Transverse colon (tissue), 4 donors: ENCODE measurements around the gene MBD2. TPM values are rescaled to one million over a fixed set of nuclear protein-coding genes. Genes with fewer than 3 reads are reported as not detected.

Experiments
- DNase-seq: peaks from one replicate; pipeline ENCODE4 v3.0.0-alpha.2; 2019
- H3K27ac ChIP-seq, 4 donors: fragments of 200-600 bp; sonication (generic); 2 replicates each; pipeline ENCODE4 v1.5.1; 2016 to 2018; ENCODE audit warnings: inconsistent platforms in 4 of 4
- H3K27me3 ChIP-seq: fragments of 200-600 bp; sonication (generic); 2 replicates; pipeline ENCODE4 v1.5.1; 2017; ENCODE audit warnings: inconsistent platforms
- H3K36me3 ChIP-seq, 4 donors: fragments of 200-600 bp; sonication (generic); 2 replicates each; pipeline ENCODE4 v1.5.1; 2017 to 2019; ENCODE audit warnings: inconsistent platforms in 4 of 4
- H3K4me1 ChIP-seq, 4 donors: fragments of 200-600 bp; sonication (generic); 2 replicates each; pipeline ENCODE4 v1.5.1; 2017 to 2020; ENCODE audit warnings: inconsistent platforms in 4 of 4
- H3K4me3 ChIP-seq, 4 donors: fragments of 200-600 bp; sonication (generic); 1 replicate in 1 of 4; 2 replicates in 3 of 4; pipeline versions ENCODE4 v1.5.1 to v1.6.1; 2017 to 2019; ENCODE audit warnings: inconsistent platforms in 4 of 4
- H3K9me3 ChIP-seq, 2 donors: fragments of 200-600 bp; sonication (generic); 2 replicates each; pipeline ENCODE4 v1.5.1; 2017 to 2019; ENCODE audit warnings: inconsistent platforms in 2 of 2
- EP300 ChIP-seq: sonication (generic); formaldehyde crosslinking; IDR thresholded peaks from one replicate; pipeline ENCODE4 v1.6.1; 2017; ENCODE audit warnings: antibody characterized with exemption, low read depth
- POLR2A ChIP-seq: fragments of 450-650 bp; IDR thresholded peaks from one replicate; pipeline ENCODE4 v1.6.1; 2016; ENCODE audit warnings: antibody characterized with exemption, mild to moderate bottlenecking, moderate library complexity
- POLR2AphosphoS5 ChIP-seq, 3 donors: sonication (generic); formaldehyde crosslinking; IDR thresholded peaks; one replicate each; pipeline ENCODE4 v1.6.1; 2016; ENCODE audit warnings: antibody characterized with exemption in 3 of 3
- WGBS, 2 donors: methylation state at CpG; one replicate each; pipeline ENCODE4 v1.1.5; 2018; ENCODE audit warnings: low coverage in 1 of 2; 5-methylcytosine and 5-hydroxymethylcytosine counted together
- in situ Hi-C, 4 donors: fragments of 200-750 bp; cut with MboI; loops; one replicate each; pipeline versions ENCODE4 v1.15.0 to v1.15.1; 2017; ENCODE audit warnings: low sequenced_read_pairs in 3 of 4, low pct_ligation_motif_present in 1 of 4, low pct_unique_long_range_greater_than_20kb in 1 of 4
- intact Hi-C: fragments of 100-400 bp; cut with DNase I; formaldehyde crosslinking; loops from one replicate; pipeline ENCODE4 v1.15.1; 2023; ENCODE audit warnings: low total_unique reads
- total RNA-seq, 4 donors: library from RNA; depleted of rRNA; stranded (reverse); fragments of >200 nt; gene quantifications; one replicate each; pipeline ENCODE4 v1.1.0, GENCODE V29; 2016
- TF ChIP-seq, protein P1 (sequence below), 5 experiments: fragments of 200-600 bp in 3 of 5; fragments of 450-650 bp in 2 of 5; sonication (generic) in 3 of 5; IDR thresholded peaks; 1 replicate in 2 of 5; 2 replicates in 3 of 5; pipeline ENCODE4 v1.5.1; 2016 to 2017; ENCODE audit warnings: antibody characterized with exemption in 5 of 5, inconsistent platforms in 3 of 5, mild to moderate bottlenecking in 2 of 5, moderate library complexity in 1 of 5

The MBD2 gene
- total RNA-seq, 4 donors from 2014 or later = 26.9 to 62.1 (median 35.9) TPM

DNA sequence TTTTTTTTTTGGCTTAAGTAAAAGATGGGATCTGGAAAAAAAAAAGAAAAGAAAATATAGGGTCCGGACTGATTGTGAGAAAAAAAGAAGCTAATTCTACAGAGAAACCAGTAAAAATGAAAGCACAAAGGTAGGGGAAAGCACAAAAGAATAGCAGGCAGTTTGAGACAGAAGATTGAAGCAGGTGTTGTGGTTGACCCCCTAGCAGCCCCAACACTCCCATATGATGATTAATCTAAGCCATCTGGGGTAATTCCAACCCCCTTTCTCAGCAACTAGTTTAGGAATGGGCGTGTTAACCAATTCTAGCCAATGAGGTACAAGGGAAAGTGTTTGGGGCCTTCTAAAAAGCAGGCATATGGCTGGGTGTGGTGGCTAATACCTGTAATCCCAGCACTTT, 77.0 kb downstream of the MBD2 start:
- H3K27me3 ChIP-seq = no peaks in the 10 kb centered on the region
- no peak overlapping the region for H3K27ac ChIP-seq
- H3K4me3 ChIP-seq = no peak overlapping the region
- H3K9me3 ChIP-seq = peaks cover 0 to 5% of the 10 kb centered on the region in 2 donors
- TF ChIP-seq POLR2AphosphoS5 (IDR thresholded peaks at IDR 0.05) (no peak), POLR2A (no peak)
- in situ Hi-C loops = no loop called here
- H3K36me3 ChIP-seq = peaks cover 0 to 12% (median 0%) of the 10 kb centered on the region in 4 donors
- intact Hi-C loops = no loop called here
- no peaks in the 10 kb centered on the region for H3K4me1 ChIP-seq
- 72 to 77% methylated on average over 2 of the region's 2 CpGs for WGBS, 2 donors
- no peak for DNase-seq

DNA sequence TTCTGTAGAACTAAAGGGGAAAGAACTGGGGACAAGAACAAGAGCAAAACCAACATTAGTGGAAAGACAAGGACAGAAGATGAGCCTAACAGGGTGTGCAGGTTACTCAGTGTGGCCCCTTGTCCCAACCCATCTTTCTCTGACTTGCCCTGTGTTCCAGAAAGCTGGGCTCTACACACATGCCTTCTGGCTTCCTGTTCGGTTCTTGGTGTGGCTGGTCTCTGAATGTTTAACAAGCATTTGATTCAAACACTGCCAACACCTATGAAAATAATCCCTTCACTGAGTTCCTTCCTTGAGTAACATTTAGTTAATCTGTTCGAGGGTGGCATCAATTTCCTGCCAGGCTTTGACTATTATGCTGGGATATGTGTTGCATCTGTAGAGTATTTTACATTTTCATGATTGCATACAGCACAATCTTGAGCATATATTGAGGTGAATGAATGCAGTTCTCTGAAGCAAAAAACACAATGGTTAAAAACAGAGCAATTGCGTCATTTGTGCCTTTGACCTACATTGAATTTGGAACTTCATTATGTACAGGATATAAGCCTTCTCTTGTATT, 83.3 kb downstream of the MBD2 start:
- intact Hi-C loops (no loop called here), in situ Hi-C loops (no loop called here)
- DNase-seq = no peak
- no peak overlapping the region for H3K27ac ChIP-seq
- H3K9me3 ChIP-seq = peaks cover 0 to 5% of the 10 kb centered on the region in 2 donors
- no peak overlapping the region for H3K4me3 ChIP-seq
- peaks cover 0 to 7% (median 0%) of the 10 kb centered on the region in 4 donors for H3K36me3 ChIP-seq
- TF ChIP-seq EP300 (no peak), POLR2A (no peak), POLR2AphosphoS5 (IDR thresholded peaks at IDR 0.05) (no peak)
- TF ChIP-seq, protein P1, sequence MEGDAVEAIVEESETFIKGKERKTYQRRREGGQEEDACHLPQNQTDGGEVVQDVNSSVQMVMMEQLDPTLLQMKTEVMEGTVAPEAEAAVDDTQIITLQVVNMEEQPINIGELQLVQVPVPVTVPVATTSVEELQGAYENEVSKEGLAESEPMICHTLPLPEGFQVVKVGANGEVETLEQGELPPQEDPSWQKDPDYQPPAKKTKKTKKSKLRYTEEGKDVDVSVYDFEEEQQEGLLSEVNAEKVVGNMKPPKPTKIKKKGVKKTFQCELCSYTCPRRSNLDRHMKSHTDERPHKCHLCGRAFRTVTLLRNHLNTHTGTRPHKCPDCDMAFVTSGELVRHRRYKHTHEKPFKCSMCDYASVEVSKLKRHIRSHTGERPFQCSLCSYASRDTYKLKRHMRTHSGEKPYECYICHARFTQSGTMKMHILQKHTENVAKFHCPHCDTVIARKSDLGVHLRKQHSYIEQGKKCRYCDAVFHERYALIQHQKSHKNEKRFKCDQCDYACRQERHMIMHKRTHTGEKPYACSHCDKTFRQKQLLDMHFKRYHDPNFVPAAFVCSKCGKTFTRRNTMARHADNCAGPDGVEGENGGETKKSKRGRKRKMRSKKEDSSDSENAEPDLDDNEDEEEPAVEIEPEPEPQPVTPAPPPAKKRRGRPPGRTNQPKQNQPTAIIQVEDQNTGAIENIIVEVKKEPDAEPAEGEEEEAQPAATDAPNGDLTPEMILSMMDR (IDR thresholded peaks at IDR 0.05) = no peak
- WGBS, 2 donors = 86 to 91% methylated on average over 2 to 3 of the region's 3 CpGs
- H3K27me3 ChIP-seq = no peaks in the 10 kb centered on the region
- no peaks in the 10 kb centered on the region for H3K4me1 ChIP-seq

DNA sequence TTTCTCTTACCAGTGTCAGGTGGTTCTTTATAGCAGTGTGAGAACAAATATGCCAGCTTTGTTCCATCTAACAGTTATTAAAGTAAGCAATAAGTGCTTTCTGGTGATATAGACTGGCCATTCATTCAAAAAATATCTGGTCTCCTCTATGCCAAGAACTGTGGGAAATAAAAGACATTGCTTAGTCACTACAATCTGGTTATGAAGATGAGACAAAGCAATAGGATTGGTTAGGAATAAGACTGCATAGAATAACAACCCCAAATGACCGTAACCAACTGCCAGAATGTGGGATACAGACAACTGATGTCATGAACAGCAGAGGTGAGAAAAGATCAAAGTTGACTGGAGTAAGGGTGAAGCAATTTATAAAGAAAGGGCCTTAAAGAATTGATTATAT, 83.8 kb downstream of the MBD2 start:
- WGBS, 2 donors = 80 to 97% methylated on average over 1 of the region's 1 CpG
- H3K9me3 ChIP-seq = peaks cover 0 to 5% of the 10 kb centered on the region in 2 donors

DNA sequence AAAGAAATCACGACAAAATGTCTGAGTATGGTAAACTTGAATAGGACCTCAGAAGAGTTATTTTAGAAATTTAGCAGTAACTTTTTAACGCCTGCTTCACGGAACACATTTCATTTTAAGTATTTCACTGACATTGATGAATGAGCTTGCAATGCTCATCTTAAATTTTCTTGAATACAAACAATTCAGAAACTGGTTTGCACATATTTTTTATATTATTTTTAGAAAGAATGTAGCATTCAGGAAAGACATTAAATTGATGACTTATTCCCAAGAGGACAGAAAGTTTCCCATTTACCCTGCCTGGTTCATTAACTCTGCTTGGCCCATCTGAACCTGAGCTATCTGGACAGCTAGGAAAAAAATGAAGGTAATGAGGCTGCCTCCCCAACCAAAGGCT, 89.3 kb downstream of the MBD2 start:
- in situ Hi-C loops = no loop called here
- WGBS, 2 donors = 86 to 89% methylated on average over 3 of the region's 3 CpGs

More for the DNA sequence above, 83.8 kb downstream of the MBD2 start:
- peaks cover 0 to 7% (median 0%) of the 10 kb centered on the region in 4 donors for H3K36me3 ChIP-seq
- no peak for TF ChIP-seq EP300
- no peak for TF ChIP-seq POLR2AphosphoS5 (IDR thresholded peaks at IDR 0.05)
- TF ChIP-seq POLR2A = no peak
- TF ChIP-seq, protein P1 (IDR thresholded peaks at IDR 0.05) = no peak
- intact Hi-C loops (no loop called here), in situ Hi-C loops (no loop called here)
- H3K27ac ChIP-seq = no peak overlapping the region
- H3K4me3 ChIP-seq = no peak overlapping the region
- H3K4me1 ChIP-seq = no peaks in the 10 kb centered on the region
- DNase-seq = no peak
- no peaks in the 10 kb centered on the region for H3K27me3 ChIP-seq

More for the DNA sequence above, 89.3 kb downstream of the MBD2 start:
- intact Hi-C loops = no loop called here
- Histone ChIP-seq H3K27me3 (no peaks in the 10 kb centered on the region), H3K4me1 (no peaks in the 10 kb centered on the region), H3K36me3 (no peaks in the 10 kb centered on the region), H3K27ac (no peak overlapping the region), H3K9me3 (no peaks in the 10 kb centered on the region), H3K4me3 (no peak overlapping the region)
- DNase-seq = no peak
- TF ChIP-seq EP300 = no peak
- TF ChIP-seq POLR2A = no peak
- TF ChIP-seq POLR2AphosphoS5 (IDR thresholded peaks at IDR 0.05) = no peak
- TF ChIP-seq, protein P1 (IDR thresholded peaks at IDR 0.05) = no peak
